Loucy (cell line): Measurements from ENCODE around the gene BZW2.

ENCODE experiments used
- H2AFZ ChIP-seq: fragments of 200-600 bp; sonication (generic); 2 replicates; pipeline ENCODE4 v1.6.0; 2016; ENCODE audit warnings: antibody characterized with exemption, mild to moderate bottlenecking, low read length, moderate library complexity
- H3F3A ChIP-seq: fragments of 200-600 bp; 2 replicates; pipeline ENCODE4 v1.6.0; 2016; ENCODE audit warnings: antibody characterized with exemption, low read depth, mild to moderate bottlenecking
- H3K27me3 ChIP-seq: fragments of 200-600 bp; sonication (generic); 2 replicates; pipeline ENCODE4 v1.6.1; 2014; ENCODE audit warnings: low read length, mild to moderate bottlenecking; ENCODE audit not compliant: insufficient read depth, poor library complexity, severe bottlenecking
- H3K36me3 ChIP-seq: fragments of 200-600 bp; sonication (generic); 2 replicates; pipeline ENCODE4 v1.6.1; 2016; ENCODE audit warnings: low read length; ENCODE audit not compliant: insufficient read depth
- H3K4me1 ChIP-seq: fragments of 200-600 bp; sonication (generic); 2 replicates; pipeline ENCODE4 v1.5.1; 2014; ENCODE audit warnings: low read length, mild to moderate bottlenecking; ENCODE audit not compliant: insufficient read depth, poor library complexity, severe bottlenecking
- H3K4me2 ChIP-seq: fragments of 200-600 bp; sonication (generic); 2 replicates; pipeline ENCODE4 v1.6.0; 2014; ENCODE audit warnings: antibody characterized with exemption, low read length, low read depth, mild to moderate bottlenecking; ENCODE audit not compliant: poor library complexity, severe bottlenecking
- H3K4me3 ChIP-seq: fragments of 200-600 bp; sonication (generic); 2 replicates; pipeline ENCODE4 v1.5.1; 2014; ENCODE audit warnings: low read length, mild to moderate bottlenecking, mixed read lengths; ENCODE audit not compliant: poor library complexity, severe bottlenecking
- H3K79me2 ChIP-seq: fragments of 200-600 bp; sonication (generic); 2 replicates; pipeline ENCODE4 v1.6.1; 2014; ENCODE audit warnings: low read length; ENCODE audit not compliant: insufficient read depth
- H3K9ac ChIP-seq: fragments of 200-600 bp; sonication (generic); 2 replicates; pipeline ENCODE4 v1.6.0; 2014; ENCODE audit warnings: mild to moderate bottlenecking, low read depth, low read length, moderate library complexity; ENCODE audit not compliant: poor library complexity, severe bottlenecking
- H3K9me2 ChIP-seq: fragments of 200-600 bp; sonication (generic); replicated peaks from 2 replicates; pipeline ENCODE4 v1.6.1; 2016; ENCODE audit warnings: low read depth, low read length, mixed read lengths
- H3K9me3 ChIP-seq: fragments of 200-600 bp; sonication (generic); 2 replicates; pipeline ENCODE4 v1.6.1; 2014; ENCODE audit warnings: mild to moderate bottlenecking, antibody characterized with exemption, low read length, low read depth; ENCODE audit not compliant: insufficient read depth
- H4K20me1 ChIP-seq: fragments of 200-600 bp; sonication (generic); 2 replicates; pipeline ENCODE4 v1.6.0; 2014; ENCODE audit warnings: antibody characterized with exemption, low read length, mild to moderate bottlenecking; ENCODE audit not compliant: insufficient read depth, poor library complexity, severe bottlenecking
- CTCF ChIP-seq: fragments of 200-600 bp; sonication (generic); conservative IDR thresholded peaks from 2 replicates; pipeline ENCODE4 v1.5.1; 2014; ENCODE audit warnings: mild to moderate bottlenecking, antibody characterized with exemption, low read length
- EZH2phosphoT487 ChIP-seq: fragments of 200-600 bp; IDR thresholded peaks from 2 replicates; pipeline ENCODE4 v1.6.1; 2018; ENCODE audit warnings: antibody characterized with exemption, mild to moderate bottlenecking, moderate library complexity, borderline replicate concordance

The BZW2 gene

GRCh38 chr7:16721541-16721940 is 75.6 kb downstream of the BZW2 start:
- H3K4me3 ChIP-seq, result no peak overlapping the region
- H3K4me2 ChIP-seq, result no peak overlapping the region
- H3K79me2 ChIP-seq, result no peaks in the 10 kb centered on the region
- H4K20me1 ChIP-seq, result no peaks in the 10 kb centered on the region
- H3K27me3 ChIP-seq, result no peaks in the 10 kb centered on the region
- TF ChIP-seq EZH2phosphoT487, result no peak
- no peak for TF ChIP-seq CTCF
- no peaks in the 10 kb centered on the region for H3K9me3 ChIP-seq
- H3K9ac ChIP-seq, result no peak overlapping the region
- H3F3A ChIP-seq, result no peaks in the 10 kb centered on the region
- H3K9me2 ChIP-seq, result no peaks in the 10 kb centered on the region
- no peaks in the 10 kb centered on the region for H3K36me3 ChIP-seq
- H3K4me1 ChIP-seq, result no peaks in the 10 kb centered on the region
- no peak overlapping the region for H2AFZ ChIP-seq

GRCh38 chr7:16724344-16724743 is 78.4 kb downstream of the BZW2 start:
- no peaks in the 10 kb centered on the region for H3F3A ChIP-seq
- TF ChIP-seq EZH2phosphoT487 (no peak), CTCF (no peak)
- no peak overlapping the region for H3K4me2 ChIP-seq

GRCh38 chr7:16726189-16726588 is 80.2 kb downstream of the BZW2 start:
- H2AFZ ChIP-seq, result no peak overlapping the region
- H3K4me3 ChIP-seq, result no peak overlapping the region
- H3K4me1 ChIP-seq, result no peaks in the 10 kb centered on the region
- H3K9ac ChIP-seq, result no peak overlapping the region
- H3F3A ChIP-seq, result no peaks in the 10 kb centered on the region
- no peaks in the 10 kb centered on the region for H4K20me1 ChIP-seq
- no peaks in the 10 kb centered on the region for H3K79me2 ChIP-seq
- H3K4me2 ChIP-seq, result no peak overlapping the region
- no peaks in the 10 kb centered on the region for H3K9me3 ChIP-seq
- TF ChIP-seq EZH2phosphoT487, result no peak
- H3K27me3 ChIP-seq, result no peaks in the 10 kb centered on the region
- H3K36me3 ChIP-seq, result no peaks in the 10 kb centered on the region
- H3K9me2 ChIP-seq, result no peaks in the 10 kb centered on the region

More at GRCh38 chr7:16724344-16724743, 78.4 kb downstream of the BZW2 start:
- no peaks in the 10 kb centered on the region for H3K36me3 ChIP-seq
- H3K79me2 ChIP-seq, result no peaks in the 10 kb centered on the region
- H2AFZ ChIP-seq, result no peak overlapping the region
- no peaks in the 10 kb centered on the region for H3K27me3 ChIP-seq
- no peaks in the 10 kb centered on the region for H4K20me1 ChIP-seq
- H3K9ac ChIP-seq, result no peak overlapping the region
- no peaks in the 10 kb centered on the region for H3K4me1 ChIP-seq
- no peaks in the 10 kb centered on the region for H3K9me3 ChIP-seq
- H3K9me2 ChIP-seq, result no peaks in the 10 kb centered on the region
- no peak overlapping the region for H3K4me3 ChIP-seq

GRCh38 chr7:16727736-16728135 is 81.8 kb downstream of the BZW2 start:
- no peaks in the 10 kb centered on the region for H3K4me1 ChIP-seq
- H3F3A ChIP-seq, result no peaks in the 10 kb centered on the region
- H4K20me1 ChIP-seq, result no peaks in the 10 kb centered on the region
- no peaks in the 10 kb centered on the region for H3K27me3 ChIP-seq
- no peak overlapping the region for H3K4me3 ChIP-seq
- H3K4me2 ChIP-seq, result no peak overlapping the region
- no peaks in the 10 kb centered on the region for H3K9me3 ChIP-seq
- H3K36me3 ChIP-seq, result no peaks in the 10 kb centered on the region
- no peaks in the 10 kb centered on the region for H3K79me2 ChIP-seq
- H2AFZ ChIP-seq, result no peak overlapping the region
- no peaks in the 10 kb centered on the region for H3K9me2 ChIP-seq
- no peak for TF ChIP-seq EZH2phosphoT487
- no peak for TF ChIP-seq CTCF
- no peak overlapping the region for H3K9ac ChIP-seq
